ENCODE results near the gene TIAM2.

DNA sequence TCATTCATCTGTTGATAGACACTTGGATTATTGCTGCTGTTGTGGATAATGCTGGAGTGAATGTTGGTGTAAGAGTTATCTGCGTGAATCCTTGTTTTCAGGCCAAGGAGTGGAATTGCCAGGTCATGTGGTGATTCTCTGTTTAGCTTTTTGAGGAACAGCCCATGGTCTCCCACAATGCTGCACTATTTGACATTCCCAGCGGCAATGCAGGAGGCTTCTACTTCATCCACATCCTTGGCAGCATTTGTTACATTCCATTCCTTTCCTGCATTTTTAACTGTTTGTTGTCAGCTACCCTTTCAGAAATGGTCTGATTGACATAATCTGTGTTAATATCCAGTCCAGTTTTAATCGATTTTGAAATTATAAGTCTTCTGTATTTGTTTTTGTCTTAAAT, 217.0 kb downstream of the TIAM2 start:
- TF ChIP-seq, protein P1, sequence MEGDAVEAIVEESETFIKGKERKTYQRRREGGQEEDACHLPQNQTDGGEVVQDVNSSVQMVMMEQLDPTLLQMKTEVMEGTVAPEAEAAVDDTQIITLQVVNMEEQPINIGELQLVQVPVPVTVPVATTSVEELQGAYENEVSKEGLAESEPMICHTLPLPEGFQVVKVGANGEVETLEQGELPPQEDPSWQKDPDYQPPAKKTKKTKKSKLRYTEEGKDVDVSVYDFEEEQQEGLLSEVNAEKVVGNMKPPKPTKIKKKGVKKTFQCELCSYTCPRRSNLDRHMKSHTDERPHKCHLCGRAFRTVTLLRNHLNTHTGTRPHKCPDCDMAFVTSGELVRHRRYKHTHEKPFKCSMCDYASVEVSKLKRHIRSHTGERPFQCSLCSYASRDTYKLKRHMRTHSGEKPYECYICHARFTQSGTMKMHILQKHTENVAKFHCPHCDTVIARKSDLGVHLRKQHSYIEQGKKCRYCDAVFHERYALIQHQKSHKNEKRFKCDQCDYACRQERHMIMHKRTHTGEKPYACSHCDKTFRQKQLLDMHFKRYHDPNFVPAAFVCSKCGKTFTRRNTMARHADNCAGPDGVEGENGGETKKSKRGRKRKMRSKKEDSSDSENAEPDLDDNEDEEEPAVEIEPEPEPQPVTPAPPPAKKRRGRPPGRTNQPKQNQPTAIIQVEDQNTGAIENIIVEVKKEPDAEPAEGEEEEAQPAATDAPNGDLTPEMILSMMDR (conservative IDR thresholded peaks at IDR 0.05; ENCODE audit: low read depth, low read length) = no peak
- TF ChIP-seq EZH2 (IDR thresholded peaks at IDR 0.05; ENCODE audit: borderline replicate concordance, low read depth, low read length, poor library complexity, severe bottlenecking) = no peak

Data from A673 (cell line).